K562 (cell line): ENCODE data around the gene SLC4A5. TPM values are rescaled to one million over a fixed set of nuclear protein-coding genes. Genes with fewer than 3 reads are reported as not detected.
A peak's percentile ranks its signal among the peaks of the same experiment; 100 is the strongest.

Experiments
- ATAC-seq: fragments of 200-7000 bp; cut with Tn5 transposase; 3 replicates; pipeline ENCODE4 v1.9.1; 2020; ENCODE audit warnings: moderate library complexity
- BruUV-seq: library from RNA; stranded (reverse); fragments of 400-500 nt; replicated peaks from 2 replicates; lab custom pipeline; 2021; lab: Mats Ljungman, UMichigan
- CTCF ChIA-PET: fragments of 300-600 bp; formaldehyde crosslinking; extraction: SDS; loops from one replicate; lab custom pipeline; 2021; ENCODE audit warnings: low intra/inter-chr PET ratio; lab: Yijun Ruan, JAX
- POLR2A ChIA-PET: fragments of 300-600, 350-650 bp; sonication (Branson Sonifier 250); formaldehyde crosslinking; extraction: SDS; loops from one replicate; lab custom pipeline; 2021; ENCODE audit warnings: antibody characterized with exemption, inconsistent platforms; lab: Yijun Ruan, JAX
- DNase-seq, 4 experiments: peaks; one replicate each; pipeline versions ENCODE4 v3.0.0 to v3.0.0-alpha.2; 2011 to 2018; ENCODE audit warnings: low spot score in 3 of 4, mixed read lengths in 3 of 4; ENCODE audit errors: extremely low read depth in 1 of 4
- FAIRE-seq: peaks from 2 replicates; lab custom pipeline; 2011; peaks lifted over from hg19 to GRCh38; lab: Jason Lieb, UNC
- H2AFZ ChIP-seq: 2 replicates; pipeline ENCODE4 v1.6.0; 2011; ENCODE audit warnings: low read depth, low read length, control low read depth, inconsistent platforms
- H3K27ac ChIP-seq: fragments of 200-600 bp; 3 replicates; pipeline ENCODE4 v1.8.0; 2011; ENCODE audit warnings: low read depth, mild to moderate bottlenecking, control low read depth, inconsistent platforms, low read length, moderate library complexity, mixed read lengths; ENCODE audit errors: extremely low read depth
- H3K27me3 ChIP-seq, 2 experiments: fragments of 300-600 bp in 1 of 2; 2 replicates in 1 of 2; 3 replicates in 1 of 2; pipeline versions ENCODE4 v1.6.0 to v1.8.0; 2011; ENCODE audit warnings: inconsistent platforms in 2 of 2, low read length in 2 of 2, mild to moderate bottlenecking in 1 of 2, mixed read lengths in 1 of 2, moderate library complexity in 1 of 2; ENCODE audit not compliant: control insufficient read depth in 2 of 2, insufficient read depth in 2 of 2
- H3K36me3 ChIP-seq: fragments of 300-600 bp; 3 replicates; pipeline ENCODE4 v1.8.0; 2011; ENCODE audit warnings: mild to moderate bottlenecking, low read length, inconsistent platforms; ENCODE audit not compliant: control insufficient read depth, insufficient read depth
- H3K4me1 ChIP-seq, 2 experiments: fragments of 200-600 bp in 1 of 2; replicated peaks in 1 of 2; 2 replicates in 1 of 2; 3 replicates in 1 of 2; pipeline versions ENCODE4 v1.5.1 to v1.8.0; 2011; ENCODE audit warnings: inconsistent platforms in 2 of 2, low read length in 2 of 2, mild to moderate bottlenecking in 1 of 2, mixed read lengths in 1 of 2, moderate library complexity in 1 of 2; ENCODE audit not compliant: control insufficient read depth in 2 of 2, insufficient read depth in 2 of 2
- H3K4me2 ChIP-seq: 2 replicates; pipeline ENCODE4 v1.6.1; 2011; ENCODE audit warnings: low read length, control low read depth, inconsistent platforms, mixed read lengths; ENCODE audit not compliant: insufficient read depth
- H3K4me3 ChIP-seq: fragments of 200-600 bp; sonication (generic), shearing (Covaris generic); 2 replicates; pipeline ENCODE4 v1.5.1; 2016; ENCODE audit warnings: control low read depth, inconsistent platforms
- H3K79me2 ChIP-seq: fragments of 200-600 bp; 3 replicates; pipeline ENCODE4 v1.8.0; 2011; ENCODE audit warnings: low read length, inconsistent platforms; ENCODE audit not compliant: control insufficient read depth, insufficient read depth
- H3K9ac ChIP-seq, 2 experiments: 2 replicates each; pipeline versions ENCODE4 v1.6.0 to v1.6.1; 2011; ENCODE audit warnings: low read depth in 2 of 2, low read length in 2 of 2, control low read depth in 1 of 2, inconsistent platforms in 1 of 2, mild to moderate bottlenecking in 1 of 2, mixed read lengths in 1 of 2; ENCODE audit not compliant: insufficient read depth in 1 of 2
- H3K9me1 ChIP-seq: one replicate; pipeline ENCODE4 v1.6.0; 2011; ENCODE audit warnings: inconsistent platforms, mild to moderate bottlenecking, low read length, moderate library complexity; ENCODE audit not compliant: control insufficient read depth, insufficient read depth
- H3K9me3 ChIP-seq: replicated peaks from 2 replicates; pipeline ENCODE4 v1.5.1; 2011; ENCODE audit warnings: low read depth, low read length, inconsistent platforms; ENCODE audit not compliant: control insufficient read depth, insufficient read depth
- H4K20me1 ChIP-seq: replicated peaks from 2 replicates; pipeline ENCODE4 v1.6.1; 2011; ENCODE audit warnings: low read length, inconsistent platforms, mixed read lengths; ENCODE audit not compliant: control insufficient read depth, insufficient read depth
- ATF1 ChIP-seq, 2 experiments: fragments of 450-650 bp in 1 of 2; IDR thresholded peaks; 2 replicates each; pipeline ENCODE4 v1.6.1; 2016; ENCODE audit warnings: missing compliant biosample characterization in 1 of 2, missing genetic modification characterization in 1 of 2
- ATF3 ChIP-seq, 2 experiments: fragments of 450-650 bp in 1 of 2; sonication (generic) in 1 of 2; formaldehyde crosslinking in 1 of 2; IDR thresholded peaks in 1 of 2; conservative IDR thresholded peaks in 1 of 2; 2 replicates each; pipeline versions ENCODE4 v1.6.1 to v1.8.1; 2016 to 2023; ENCODE audit warnings: mild to moderate bottlenecking in 2 of 2, moderate library complexity in 2 of 2, inconsistent platforms in 1 of 2, missing genetic modification reagents in 1 of 2
- ATF7 ChIP-seq: fragments of 450-650 bp; IDR thresholded peaks from 2 replicates; pipeline ENCODE4 v1.7.1; 2014; ENCODE audit warnings: mild to moderate bottlenecking, moderate library complexity
- COPS2 ChIP-seq: fragments of 450-650 bp; conservative IDR thresholded peaks from 2 replicates; pipeline ENCODE4 v1.6.1; 2016; ENCODE audit warnings: mild to moderate bottlenecking, moderate library complexity
- DDX20 ChIP-seq: fragments of 450-650 bp; IDR thresholded peaks from 2 replicates; pipeline ENCODE4 v1.6.1; 2016; ENCODE audit warnings: missing genetic modification characterization, low read depth, mild to moderate bottlenecking, missing compliant biosample characterization, moderate library complexity
- JUND ChIP-seq, 2 experiments: IDR thresholded peaks; 2 replicates in 1 of 2; 3 replicates in 1 of 2; pipeline ENCODE4 v1.6.1; 2011; ENCODE audit warnings: borderline replicate concordance in 2 of 2, low read depth in 2 of 2, low read length in 2 of 2, improper control_type of control experiment in 1 of 2, missing biosample characterization in 1 of 2, missing genetic modification characterization in 1 of 2, missing genetic modification reagents in 1 of 2
- L3MBTL2 ChIP-seq: fragments of 450-650 bp; IDR thresholded peaks from 2 replicates; pipeline ENCODE4 v1.6.1; 2016; ENCODE audit warnings: mild to moderate bottlenecking, moderate library complexity
- MEIS2 ChIP-seq: fragments of 450-650 bp; IDR thresholded peaks from 2 replicates; pipeline ENCODE4 v1.6.1; 2014; ENCODE audit warnings: mild to moderate bottlenecking; ENCODE audit not compliant: partially characterized antibody
- NRF1 ChIP-seq, 2 experiments: fragments of 450-650 bp; IDR thresholded peaks in 1 of 2; conservative IDR thresholded peaks in 1 of 2; 2 replicates each; pipeline ENCODE4 v1.6.1; 2014; ENCODE audit warnings: mild to moderate bottlenecking in 2 of 2
- OTX1 ChIP-seq: fragments of 450-650 bp; formaldehyde crosslinking; IDR thresholded peaks from 2 replicates; pipeline ENCODE4 v1.4.0; 2022; ENCODE audit warnings: mild to moderate bottlenecking
- PTBP1 ChIP-seq: fragments of 200-400 bp; formaldehyde crosslinking; IDR thresholded peaks from 2 replicates; pipeline ENCODE4 v1.6.1; 2017; ENCODE audit warnings: low read depth, low read length
- PTRF ChIP-seq: fragments of 450-650 bp; IDR thresholded peaks from 2 replicates; pipeline ENCODE4 v1.6.1; 2016; ENCODE audit warnings: mild to moderate bottlenecking, missing genetic modification characterization, missing compliant biosample characterization
- RFX1 ChIP-seq: fragments of 450-650 bp; IDR thresholded peaks from 2 replicates; pipeline ENCODE4 v1.6.1; 2016; ENCODE audit warnings: mild to moderate bottlenecking, moderate library complexity
- SPI1 ChIP-seq: IDR thresholded peaks from 2 replicates; pipeline ENCODE4 v1.6.1; 2011; ENCODE audit warnings: low read depth, low read length, control low read depth, borderline replicate concordance
- WGBS: fragments of 100-300 bp; shearing (Covaris generic); methylation state at CpG from one replicate; pipeline ENCODE4 v1.1.6; 2016; ENCODE audit warnings: low coverage, mixed read lengths; ENCODE audit not compliant: insufficient coverage; ENCODE audit errors: missing lambda C conversion rate; 5-methylcytosine and 5-hydroxymethylcytosine counted together
- in situ Hi-C: fragments of 300-500 bp; cut with MboI; formaldehyde crosslinking; loops from 4 replicates; pipeline ENCODE4 v1.15.0; 2018; ENCODE audit warnings: inconsistent platforms, mixed read lengths
- intact Hi-C: fragments of 100-400 bp; cut with micrococcal nuclease; formaldehyde crosslinking; loops from 2 replicates; pipeline ENCODE4 v1.14.2; 2022
- polyA plus RNA-seq, 8 experiments: library from polyadenylated mRNA; depleted of rRNA in 4 of 8; stranded (reverse) in 5 of 8; unstranded in 3 of 8; fragments of >200 nt; fragmentation: Nextera tagmentation in 2 of 8; fragmentation: Illumina TruSeq in 1 of 8; extraction: Ambion mirVana in 2 of 8; extraction: Trizol in 1 of 8; gene quantifications; 2 replicates each; pipeline versions ENCODE4 v1.2.1 to v1.2.3, GENCODE V29; 2011 to 2014; ENCODE audit warnings: inconsistent platforms in 1 of 8, missing spikeins in 1 of 8
- total RNA-seq, 7 experiments: library from RNA; depleted of rRNA in 6 of 7; stranded (reverse); fragments of >200 nt in 6 of 7; fragmentation: Illumina TruSeq in 2 of 7; extraction: Trizol in 2 of 7; gene quantifications; 2 replicates each; pipeline versions ENCODE4 v1.2.1 to v1.2.3, GENCODE V29; 2011 to 2021; ENCODE audit warnings: low replicate concordance in 1 of 7

Gene SLC4A5
- total and polyA plus RNA-seq, 9 of the 15 experiments (the other 6 are each of a cell fraction or from before 2014, with no cell fraction given): 0.03 to 0.77 (median 0.14) TPM; not detected in 1

GRCh38 chr2:74375838-74376237 is 32.6 kb upstream of the SLC4A5 start:
- in situ Hi-C loops (no loop called here), intact Hi-C loops (no loop called here)
- Histone ChIP-seq H3K9ac (no peak overlapping the region), H4K20me1 (no peaks in the 10 kb centered on the region; the same call in none of the 2 replicates), H3K27me3 (no peaks in the 10 kb centered on the region), H2AFZ (no peak overlapping the region), H3K4me2 (no peak overlapping the region), H3K4me1 (peaks cover 12 to 23% of the 10 kb centered on the region in 2 experiments; a peak in 4 of 5 replicates), H3K79me2 (peaks cover 10% of the 10 kb centered on the region; the same call in 2 of the 3 replicates), H3K9me3 (no peaks in the 10 kb centered on the region), H3K9me1 (no peaks in the 10 kb centered on the region), H3K36me3 (peaks cover 17% of the 10 kb centered on the region; the same call in 2 of the 3 replicates), H3K27ac (no peak overlapping the region), H3K4me3 (no peak overlapping the region)
- 50% methylated on average over 2 of the region's 2 CpGs for WGBS
- ATAC-seq (no peak), FAIRE-seq (no peak), DNase-seq (no peak)
- BruUV-seq: no TSS peak
- CTCF ChIA-PET: no interaction called here
- POLR2A ChIA-PET: no interaction called here
- TF ChIP-seq SPI1 (peak; percentile 55; the same call in 1 of the 2 replicates), L3MBTL2 (no peak)

DNA sequence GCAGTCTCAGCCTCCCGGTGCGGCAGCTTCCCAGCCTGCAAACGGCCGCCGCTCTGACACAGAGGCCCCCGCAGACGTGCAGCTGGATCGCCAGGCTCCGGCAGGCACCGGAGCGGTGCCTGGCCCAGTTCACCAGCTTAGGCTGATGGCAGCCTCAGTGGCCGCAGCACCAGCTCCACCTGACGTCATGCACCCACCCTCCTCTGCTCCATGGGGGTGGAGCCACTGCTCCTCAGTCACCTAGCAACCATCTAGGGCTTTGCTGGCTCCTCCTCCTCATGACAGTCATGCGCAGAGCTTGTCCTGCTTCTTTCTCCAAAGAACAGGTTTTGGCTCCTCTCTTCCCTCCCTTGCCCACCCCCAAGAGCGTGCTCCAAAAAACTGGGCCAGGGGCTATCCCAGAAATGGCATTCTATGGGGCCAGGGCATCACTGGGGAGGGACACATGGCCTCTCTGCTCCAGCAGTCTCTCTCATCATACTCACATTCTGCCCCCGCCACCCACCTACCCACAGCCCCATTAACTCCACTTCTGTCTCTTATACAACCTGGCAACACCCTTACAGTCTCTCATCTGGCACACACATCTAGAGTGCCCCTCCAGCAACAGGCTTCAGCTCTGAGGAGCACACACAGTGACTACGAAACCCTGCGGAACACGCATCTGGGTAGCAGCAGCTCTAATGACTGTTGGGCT is 31.4 kb upstream of the SLC4A5 start:
- FAIRE-seq: peak; percentile 91
- Histone ChIP-seq H3K9ac (no peak overlapping the region), H2AFZ (no peak overlapping the region), H3K27ac (no peak overlapping the region), H3K27me3 (no peaks in the 10 kb centered on the region), H3K36me3 (peaks cover 29% of the 10 kb centered on the region; the same call in 2 of the 3 replicates), H4K20me1 (no peaks in the 10 kb centered on the region; the same call in none of the 2 replicates), H3K4me1 (peaks cover 4 to 16% of the 10 kb centered on the region in 2 experiments; a peak in 3 of 5 replicates), H3K4me3 (no peak overlapping the region), H3K9me3 (no peaks in the 10 kb centered on the region), H3K9me1 (no peaks in the 10 kb centered on the region), H3K4me2 (no peak overlapping the region), H3K79me2 (no peaks in the 10 kb centered on the region)
- in situ Hi-C loops: no loop called here
- BruUV-seq: no TSS peak
- peak; percentile 100 for ATAC-seq
- peak; percentile 76 to 93 (median 89) for DNase-seq
- intact Hi-C loops: no loop called here
- POLR2A ChIA-PET: interaction anchor here (0.6 to 1.0 kb wide), 4 partner anchors 15 to 176 kb away, joined by 3 to 5 read pairs (median 4); no protein-coding TSS in a partner anchor
- 66% methylated on average over 18 of the region's 19 CpGs for whole genome bisulfite sequencing
- CTCF ChIA-PET: no interaction called here
- no peak for TF ChIP-seq DDX20
- no peak for TF ChIP-seq PTBP1
- no peak for TF ChIP-seq OTX1
- peak; percentile 48 for TF ChIP-seq MEIS2
- peak; percentile 54; the same call in 1 of the 2 replicates for TF ChIP-seq ATF3 (IDR thresholded peaks at IDR 0.05)
- no peak for TF ChIP-seq ATF3 (CRISPR knock-in tag; conservative IDR thresholded peaks at IDR 0.05)
- TF ChIP-seq RFX1: peak; percentile 91
- no peak for TF ChIP-seq COPS2
- TF ChIP-seq JUND (IDR thresholded peaks at IDR 0.05; ENCODE audit: borderline replicate concordance, low read depth, low read length): peak; percentile 43
- TF ChIP-seq JUND (tag; IDR thresholded peaks at IDR 0.05; ENCODE audit: borderline replicate concordance, low read depth, low read length): peak; percentile 36; the same call in 1 of the 3 replicates
- peak; percentile 91 to 92 for TF ChIP-seq NRF1 (conservative IDR thresholded peaks at IDR 0.05 in 1 of 2, IDR thresholded peaks at IDR 0.05 in 1 of 2)
- TF ChIP-seq PTRF (tag): no peak
- TF ChIP-seq ATF1 (CRISPR knock-in tag; IDR thresholded peaks at IDR 0.05): no peak
- TF ChIP-seq ATF1 (tag; IDR thresholded peaks at IDR 0.05): peak; percentile 63
- TF ChIP-seq ATF7: peak; percentile 89
